HG03175 (cell line): ENCODE results near the gene COQ3.

Experiments
- ATAC-seq: cut with Tn5 transposase; IDR thresholded peaks from one replicate; pipeline ENCODE4 v1.9.1; 2021; ENCODE audit warnings: mild to moderate bottlenecking, moderate library complexity; ENCODE audit not compliant: unreplicated experiment

Gene COQ3

GRCh38 chr6:99334526-99335127 is 59.4 kb downstream of the COQ3 start:
- ATAC-seq = peak; percentile 36

DNA sequence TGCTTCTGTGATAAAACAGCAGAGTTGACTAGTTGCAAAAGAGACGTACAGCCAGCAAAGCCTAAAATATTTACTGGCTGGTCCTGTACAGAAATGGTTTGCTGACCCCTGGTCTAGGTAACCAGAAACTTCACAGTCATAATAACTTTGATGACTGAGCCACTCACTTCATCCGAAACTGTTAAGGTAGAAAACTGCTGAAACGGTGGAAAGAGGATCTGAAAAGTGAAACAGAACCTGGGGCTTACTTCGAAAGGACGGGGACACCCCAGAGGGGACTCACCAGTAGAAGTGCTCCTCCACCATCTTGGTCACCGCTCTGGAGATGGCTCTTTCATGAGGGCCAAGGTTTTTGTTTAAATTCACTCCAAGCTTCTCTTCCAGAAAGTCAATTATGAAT is 60.9 kb downstream of the COQ3 start:
- peak; percentile 92 for ATAC-seq

- ATAC-seq = no peak
Observed at GRCh38 chr6:99331531-99331930, 62.5 kb downstream of the COQ3 start.

DNA sequence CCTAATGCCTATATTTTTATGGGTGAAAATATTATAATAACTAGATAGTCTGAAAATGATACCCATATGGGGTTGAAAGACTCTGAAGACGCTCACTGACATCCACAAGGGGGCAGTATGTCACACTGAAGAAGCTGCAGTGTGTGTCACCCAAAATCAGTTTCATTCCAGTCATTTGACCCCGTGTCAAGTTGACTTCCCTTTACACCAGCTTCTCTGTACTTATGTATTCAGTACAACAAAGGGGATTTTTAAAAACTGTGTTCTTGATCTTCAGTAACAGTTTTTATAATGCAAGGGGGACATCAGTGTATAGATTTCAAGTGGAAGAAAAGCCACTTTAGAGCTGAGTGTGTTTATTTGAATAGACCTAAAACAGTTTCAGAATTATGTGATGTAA is 63.8 kb downstream of the COQ3 start:
- peak; percentile 70 for ATAC-seq

- no peak for ATAC-seq
Observed at GRCh38 chr6:99324996-99325395, 69.0 kb downstream of the COQ3 start.
